Left ventricle myocardium inferior (tissue), 1 donor: ENCODE results near the gene DGKQ. TPM values are rescaled to one million over a fixed set of nuclear protein-coding genes. Genes with fewer than 3 reads are reported as not detected.

Experiments used
- DNase-seq: peaks from one replicate; pipeline ENCODE4 v3.0.0-alpha.2; 2020
- H3K27ac ChIP-seq: fragments of 200-600 bp; replicated peaks from 2 replicates; pipeline ENCODE4 v1.8.0; 2021
- H3K27me3 ChIP-seq: fragments of 200-600 bp; 2 replicates; pipeline ENCODE4 v1.8.0; 2021; ENCODE audit warnings: low read depth
- H3K36me3 ChIP-seq: fragments of 200-600 bp; 2 replicates; pipeline ENCODE4 v1.8.0; 2021
- H3K4me1 ChIP-seq: fragments of 200-600 bp; 2 replicates; pipeline ENCODE4 v1.8.0; 2021
- H3K4me3 ChIP-seq: fragments of 200-600 bp; 2 replicates; pipeline ENCODE4 v1.8.0; 2021; ENCODE audit warnings: mild to moderate bottlenecking, moderate library complexity
- H3K9me3 ChIP-seq: fragments of 200-600 bp; replicated peaks from 2 replicates; pipeline ENCODE4 v1.8.0; 2021
- CTCF ChIP-seq: fragments of 200-600 bp; IDR thresholded peaks from 2 replicates; pipeline ENCODE4 v1.8.0; 2021; ENCODE audit warnings: antibody characterized with exemption, mild to moderate bottlenecking, borderline replicate concordance
- intact Hi-C: fragments of 100-400 bp; cut with micrococcal nuclease; formaldehyde crosslinking; loops from one replicate; pipeline ENCODE4 v1.11.0; 2022
- long read RNA-seq: library from polyadenylated mRNA; unstranded; transcript quantifications from one replicate; pipeline ENCODE4 v2.0.0, GENCODE V29; 2021
- total RNA-seq: library from RNA; stranded (reverse); fragmentation: NEBNext Ultra II Directional; extraction: Animal tissue kit (Norgen Biotek cat#: 25700); gene quantifications from one replicate; pipeline ENCODE4 v1.2.1, GENCODE V29; 2021
- donor health status: DM: no; HTN: yes; CAD: no; lungs with severe emphysema.

The DGKQ gene
- 3.5 TPM for total RNA-seq
- long read RNA-seq, full-length matches to known transcripts, result 5 of 15 reads
- long read RNA-seq, partial matches to known transcripts, result 8 of 15 reads
- long read RNA-seq, other reads (novel, unspliced or antisense), result 2 of 15 reads

- no peak within 1 kb of the TSS for H3K27ac ChIP-seq
- peak; percentile 90 for DNase-seq
- intact Hi-C loops, result no loop called here
Measured at GRCh38 chr4:973431-974397, at the start of gene DGKQ. TSS of gene DGKQ (minus strand) at chr4:973569. CDS start at chr4:973482, 87 bp downstream.

GRCh38 chr4:1022739-1023066 lies 49.3 kb upstream of the DGKQ start:
- peaks cover 10% of the 10 kb centered on the region for H3K36me3 ChIP-seq
- no peaks in the 10 kb centered on the region for H3K27me3 ChIP-seq
- no peak overlapping the region for H3K27ac ChIP-seq
- H3K4me1 ChIP-seq, result peaks cover 3% of the 10 kb centered on the region
- DNase-seq, result no peak
- no peak overlapping the region for H3K4me3 ChIP-seq
- TF ChIP-seq CTCF, result no peak
- intact Hi-C loops, result no loop called here
- no peaks in the 10 kb centered on the region for H3K9me3 ChIP-seq

More at GRCh38 chr4:973431-974397, at the start of gene DGKQ:
- Histone ChIP-seq H3K27me3 (peaks cover 1% of the 10 kb centered on the region), H3K4me3 (peak within 1 kb of the TSS; percentile 90), H3K9me3 (no peaks in the 10 kb centered on the region), H3K36me3 (no peaks in the 10 kb centered on the region), H3K4me1 (peaks cover 29% of the 10 kb centered on the region)
- TF ChIP-seq CTCF, result no peak

GRCh38 chr4:1022051-1022738 lies 48.8 kb upstream of the DGKQ start:
- Histone ChIP-seq H3K9me3 (no peaks in the 10 kb centered on the region), H3K4me1 (peaks cover 3% of the 10 kb centered on the region), H3K27me3 (no peaks in the 10 kb centered on the region), H3K36me3 (peaks cover 10% of the 10 kb centered on the region), H3K27ac (no peak overlapping the region), H3K4me3 (no peak overlapping the region)
- DNase-seq, result no peak
- TF ChIP-seq CTCF, result no peak
- intact Hi-C loops, result no loop called here

- no peak overlapping the region for H3K27ac ChIP-seq
- H3K36me3 ChIP-seq, result peaks cover 10% of the 10 kb centered on the region
- DNase-seq, result no peak
- H3K27me3 ChIP-seq, result no peaks in the 10 kb centered on the region
- intact Hi-C loops, result no loop called here
- H3K4me1 ChIP-seq, result peaks cover 3% of the 10 kb centered on the region
- no peak for TF ChIP-seq CTCF
- no peaks in the 10 kb centered on the region for H3K9me3 ChIP-seq
- H3K4me3 ChIP-seq, result no peak overlapping the region
Measured at GRCh38 chr4:1021386-1022050, 48.1 kb upstream of the DGKQ start.

GRCh38 chr4:1019729-1020470 lies 46.5 kb upstream of the DGKQ start:
- H3K27me3 ChIP-seq, result no peaks in the 10 kb centered on the region
- no peaks in the 10 kb centered on the region for H3K4me1 ChIP-seq
- intact Hi-C loops, result no loop called here
- TF ChIP-seq CTCF, result no peak
- DNase-seq, result no peak
- H3K4me3 ChIP-seq, result no peak overlapping the region
- H3K36me3 ChIP-seq, result peaks cover 4% of the 10 kb centered on the region
- H3K27ac ChIP-seq, result no peak overlapping the region
- H3K9me3 ChIP-seq, result no peaks in the 10 kb centered on the region
